HEK293T (cell line): ENCODE data around the gene CCDC177.

Source experiments
- CTCF ChIA-PET: fragments of 350-600 bp; formaldehyde crosslinking; extraction: SDS; loops from one replicate; lab custom pipeline; 2021; ENCODE audit warnings: antibody characterized with exemption, inconsistent platforms; lab: Yijun Ruan, JAX
- POLR2A ChIA-PET: fragments of 350-600 bp; formaldehyde crosslinking; extraction: SDS; loops from one replicate; lab custom pipeline; 2020; ENCODE audit warnings: antibody characterized with exemption, inconsistent platforms; lab: Yijun Ruan, JAX
- DNase-seq: peaks from one replicate; pipeline ENCODE4 v3.0.0; 2012; ENCODE audit warnings: mixed read lengths; ENCODE audit errors: extremely low spot score
- ARNT ChIP-seq: fragments of 450-650 bp; IDR thresholded peaks from 2 replicates; pipeline ENCODE4 v1.6.1; 2017; ENCODE audit warnings: mild to moderate bottlenecking
- BHLHE40 ChIP-seq: fragments of 450-650 bp; IDR thresholded peaks from 2 replicates; pipeline ENCODE4 v1.6.1; 2016; ENCODE audit warnings: mild to moderate bottlenecking, moderate library complexity, borderline replicate concordance
- CTBP1 ChIP-seq: fragments of 450-650 bp; IDR thresholded peaks from 2 replicates; pipeline ENCODE4 v1.6.1; 2016; ENCODE audit warnings: borderline replicate concordance
- ELF4 ChIP-seq: fragments of 450-650 bp; IDR thresholded peaks from 2 replicates; pipeline ENCODE4 v1.6.1; 2017; ENCODE audit warnings: antibody characterized with exemption
- FOXA1 ChIP-seq: fragments of 450-650 bp; IDR thresholded peaks from 2 replicates; pipeline ENCODE4 v1.6.1; 2016; ENCODE audit warnings: mild to moderate bottlenecking
- FOXK2 ChIP-seq: fragments of 450-650 bp; IDR thresholded peaks from 2 replicates; pipeline ENCODE4 v1.6.1; 2016; ENCODE audit warnings: mild to moderate bottlenecking
- FOXM1 ChIP-seq: fragments of 450-650 bp; IDR thresholded peaks from 2 replicates; pipeline ENCODE4 v1.6.1; 2017; ENCODE audit warnings: mild to moderate bottlenecking, borderline replicate concordance
- HDGF ChIP-seq: fragments of 450-650 bp; IDR thresholded peaks from 2 replicates; pipeline ENCODE4 v1.6.1; 2017; ENCODE audit warnings: antibody characterized with exemption, borderline replicate concordance
- L3MBTL2 ChIP-seq: fragments of 450-650 bp; conservative IDR thresholded peaks from 2 replicates; pipeline ENCODE4 v1.6.1; 2016; ENCODE audit warnings: mild to moderate bottlenecking
- LEF1 ChIP-seq: fragments of 450-650 bp; IDR thresholded peaks from 2 replicates; pipeline ENCODE4 v1.6.1; 2017; ENCODE audit warnings: mild to moderate bottlenecking, borderline replicate concordance
- NFRKB ChIP-seq: fragments of 450-650 bp; IDR thresholded peaks from 2 replicates; pipeline ENCODE4 v1.6.1; 2016; ENCODE audit warnings: mild to moderate bottlenecking, moderate library complexity
- PKNOX1 ChIP-seq: fragments of 450-650 bp; IDR thresholded peaks from 2 replicates; pipeline ENCODE4 v1.6.1; 2016
- SP1 ChIP-seq: fragments of 450-650 bp; IDR thresholded peaks from 2 replicates; pipeline ENCODE4 v1.6.1; 2017
- SUZ12 ChIP-seq: fragments of 450-650 bp; IDR thresholded peaks from 2 replicates; pipeline ENCODE4 v1.6.1; 2016; ENCODE audit warnings: mild to moderate bottlenecking
- TARDBP ChIP-seq: fragments of 450-650 bp; IDR thresholded peaks from 2 replicates; pipeline ENCODE4 v1.6.1; 2016
- ZNF384 ChIP-seq: fragments of 450-650 bp; IDR thresholded peaks from 2 replicates; pipeline ENCODE4 v1.6.1; 2016

CCDC177 gene

GRCh38 chr14:69593018-69593677 lies 18.5 kb upstream of the CCDC177 start:
- no peak for DNase-seq
- CTCF ChIA-PET: interaction anchor here (0.6 to 1.0 kb wide), 2 partner anchors 134 to 139 kb away, joined by 3 to 4 read pairs; no protein-coding TSS in a partner anchor
- POLR2A ChIA-PET: interaction anchor here (0.9 to 1.6 kb wide), 2 partner anchors 123 to 174 kb away, joined by 3 read pairs; partner anchors contain the start of gene SRSF5
- TF ChIP-seq L3MBTL2 (no peak), SP1 (no peak), CTBP1 (no peak), ARNT (no peak), ELF4 (no peak), FOXM1 (no peak), ZNF384 (no peak)

- ChIA-PET POLR2A (no interaction called here), CTCF (interaction anchor here (1.1 to 1.7 kb wide), 2 partner anchors 12 to 17 kb away, joined by 3 to 5 read pairs; no protein-coding TSS in a partner anchor)
- TF ChIP-seq HDGF (no peak), ZNF384 (no peak), TARDBP (no peak), ARNT (no peak), ELF4 (no peak), FOXM1 (no peak), CTBP1 (no peak), FOXK2 (no peak), SUZ12 (no peak), L3MBTL2 (no peak), SP1 (no peak), LEF1 (no peak), PKNOX1 (no peak), BHLHE40 (no peak), NFRKB (no peak), FOXA1 (no peak)
- no peak for DNase-seq
These were observed 16.6 kb upstream of the CCDC177 start for GRCh38 chr14:69591317-69591716.

GRCh38 chr14:69587389-69587788 lies 12.7 kb upstream of the CCDC177 start:
- DNase-seq: no peak
- POLR2A ChIA-PET: no interaction called here
- no peak for TF ChIP-seq LEF1
- no peak for TF ChIP-seq ZNF384
- TF ChIP-seq FOXK2: no peak
- TF ChIP-seq ARNT: no peak
- TF ChIP-seq TARDBP: no peak
- CTCF ChIA-PET: no interaction called here

- ChIA-PET CTCF (interaction anchor here (0.6 kb wide), 1 partner anchor 145 kb away, joined by 3 read pairs; no protein-coding TSS in a partner anchor), POLR2A (no interaction called here)
- no peak for TF ChIP-seq ELF4
- TF ChIP-seq ARNT: no peak
- DNase-seq: no peak
These were observed 11.7 kb upstream of the CCDC177 start for GRCh38 chr14:69586404-69586803.

GRCh38 chr14:69584389-69584788 lies 9.7 kb upstream of the CCDC177 start:
- CTCF ChIA-PET: interaction anchor here (0.5 to 1.9 kb wide), 21 partner anchors 9 to 481 kb away, joined by 3 to 16 read pairs (median 5); partner anchors contain the start of gene CCDC177
- DNase-seq: no peak
- TF ChIP-seq TARDBP (no peak), ZNF384 (no peak), CTBP1 (no peak), NFRKB (no peak), L3MBTL2 (no peak), ELF4 (no peak), FOXA1 (no peak), FOXK2 (no peak), PKNOX1 (no peak), HDGF (no peak), ARNT (no peak), BHLHE40 (no peak), LEF1 (no peak), SP1 (no peak), FOXM1 (no peak)
- POLR2A ChIA-PET: no interaction called here

GRCh38 chr14:69582829-69583228 lies 8.2 kb upstream of the CCDC177 start:
- ChIA-PET POLR2A (no interaction called here), CTCF (interaction anchor here (1.8 kb wide), 1 partner anchor 35 kb away, joined by 5 read pairs; no protein-coding TSS in a partner anchor)
- DNase-seq: no peak
- no peak for TF ChIP-seq TARDBP

- CTCF ChIA-PET: interaction anchor here (1.8 kb wide), 1 partner anchor 34 kb away, joined by 5 read pairs; no protein-coding TSS in a partner anchor
- DNase-seq: no peak
- POLR2A ChIA-PET: no interaction called here
- TF ChIP-seq LEF1 (no peak), NFRKB (no peak), L3MBTL2 (no peak), SP1 (no peak), CTBP1 (no peak), ZNF384 (no peak), FOXA1 (no peak), ELF4 (no peak), BHLHE40 (no peak), FOXK2 (no peak), FOXM1 (no peak), PKNOX1 (no peak), ARNT (no peak), SUZ12 (no peak), HDGF (no peak), TARDBP (no peak)
These were observed 7.5 kb upstream of the CCDC177 start for GRCh38 chr14:69582212-69582611.
